ENCODE data around the gene KRT8. TPM values are rescaled to one million over a fixed set of nuclear protein-coding genes. Genes with fewer than 3 reads are reported as not detected.
A peak's percentile ranks its signal among the peaks of the same experiment; 100 is the strongest.

The KRT8 gene
- total and polyA plus RNA-seq, 2 of the 13 experiments (the other 11 are each of a cell fraction or from before 2014, with no cell fraction given) = 498 to 718 TPM

DNA sequence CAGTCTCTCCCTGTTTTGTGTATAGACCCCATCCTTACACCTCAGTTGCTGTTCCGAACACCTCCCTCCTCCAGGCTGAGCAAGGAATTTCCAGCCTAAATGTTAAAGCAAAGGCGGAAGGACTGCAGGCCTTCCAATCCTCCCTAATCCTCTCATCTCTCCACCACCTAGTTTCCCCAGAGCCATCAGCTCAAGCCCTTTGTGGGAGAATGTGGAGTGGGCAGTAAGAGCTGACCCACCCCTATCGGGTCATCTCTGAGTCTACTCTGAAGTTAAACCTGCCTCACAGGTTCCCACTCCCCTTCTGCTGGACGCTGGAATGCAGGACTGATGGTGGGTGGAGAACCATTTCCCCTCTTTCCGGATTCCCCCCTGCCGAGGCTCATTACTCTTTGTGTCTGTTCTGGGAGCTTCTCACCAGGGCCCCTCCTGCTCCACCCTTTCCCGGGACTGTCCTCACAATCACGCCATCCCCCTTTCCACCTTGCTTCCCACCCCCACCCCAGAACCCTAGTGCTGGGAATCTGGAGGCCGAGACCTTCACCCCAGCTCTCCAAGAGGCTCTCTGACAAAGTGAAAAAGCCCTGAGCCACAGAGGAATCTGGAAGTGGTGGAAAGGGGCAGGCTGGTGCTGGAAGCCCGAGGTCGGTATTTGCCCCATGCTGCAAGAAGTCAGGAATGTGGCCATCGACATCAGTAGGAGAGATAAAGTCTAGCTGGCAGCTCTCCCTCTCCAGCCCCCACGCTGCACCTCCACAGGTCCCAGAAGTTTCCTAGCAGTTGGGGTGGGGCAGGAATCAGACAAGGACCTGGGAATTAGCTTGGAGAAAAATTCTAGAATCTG is 40.7 kb upstream of the KRT8 start (continued):
- TF ChIP-seq, protein P1, sequence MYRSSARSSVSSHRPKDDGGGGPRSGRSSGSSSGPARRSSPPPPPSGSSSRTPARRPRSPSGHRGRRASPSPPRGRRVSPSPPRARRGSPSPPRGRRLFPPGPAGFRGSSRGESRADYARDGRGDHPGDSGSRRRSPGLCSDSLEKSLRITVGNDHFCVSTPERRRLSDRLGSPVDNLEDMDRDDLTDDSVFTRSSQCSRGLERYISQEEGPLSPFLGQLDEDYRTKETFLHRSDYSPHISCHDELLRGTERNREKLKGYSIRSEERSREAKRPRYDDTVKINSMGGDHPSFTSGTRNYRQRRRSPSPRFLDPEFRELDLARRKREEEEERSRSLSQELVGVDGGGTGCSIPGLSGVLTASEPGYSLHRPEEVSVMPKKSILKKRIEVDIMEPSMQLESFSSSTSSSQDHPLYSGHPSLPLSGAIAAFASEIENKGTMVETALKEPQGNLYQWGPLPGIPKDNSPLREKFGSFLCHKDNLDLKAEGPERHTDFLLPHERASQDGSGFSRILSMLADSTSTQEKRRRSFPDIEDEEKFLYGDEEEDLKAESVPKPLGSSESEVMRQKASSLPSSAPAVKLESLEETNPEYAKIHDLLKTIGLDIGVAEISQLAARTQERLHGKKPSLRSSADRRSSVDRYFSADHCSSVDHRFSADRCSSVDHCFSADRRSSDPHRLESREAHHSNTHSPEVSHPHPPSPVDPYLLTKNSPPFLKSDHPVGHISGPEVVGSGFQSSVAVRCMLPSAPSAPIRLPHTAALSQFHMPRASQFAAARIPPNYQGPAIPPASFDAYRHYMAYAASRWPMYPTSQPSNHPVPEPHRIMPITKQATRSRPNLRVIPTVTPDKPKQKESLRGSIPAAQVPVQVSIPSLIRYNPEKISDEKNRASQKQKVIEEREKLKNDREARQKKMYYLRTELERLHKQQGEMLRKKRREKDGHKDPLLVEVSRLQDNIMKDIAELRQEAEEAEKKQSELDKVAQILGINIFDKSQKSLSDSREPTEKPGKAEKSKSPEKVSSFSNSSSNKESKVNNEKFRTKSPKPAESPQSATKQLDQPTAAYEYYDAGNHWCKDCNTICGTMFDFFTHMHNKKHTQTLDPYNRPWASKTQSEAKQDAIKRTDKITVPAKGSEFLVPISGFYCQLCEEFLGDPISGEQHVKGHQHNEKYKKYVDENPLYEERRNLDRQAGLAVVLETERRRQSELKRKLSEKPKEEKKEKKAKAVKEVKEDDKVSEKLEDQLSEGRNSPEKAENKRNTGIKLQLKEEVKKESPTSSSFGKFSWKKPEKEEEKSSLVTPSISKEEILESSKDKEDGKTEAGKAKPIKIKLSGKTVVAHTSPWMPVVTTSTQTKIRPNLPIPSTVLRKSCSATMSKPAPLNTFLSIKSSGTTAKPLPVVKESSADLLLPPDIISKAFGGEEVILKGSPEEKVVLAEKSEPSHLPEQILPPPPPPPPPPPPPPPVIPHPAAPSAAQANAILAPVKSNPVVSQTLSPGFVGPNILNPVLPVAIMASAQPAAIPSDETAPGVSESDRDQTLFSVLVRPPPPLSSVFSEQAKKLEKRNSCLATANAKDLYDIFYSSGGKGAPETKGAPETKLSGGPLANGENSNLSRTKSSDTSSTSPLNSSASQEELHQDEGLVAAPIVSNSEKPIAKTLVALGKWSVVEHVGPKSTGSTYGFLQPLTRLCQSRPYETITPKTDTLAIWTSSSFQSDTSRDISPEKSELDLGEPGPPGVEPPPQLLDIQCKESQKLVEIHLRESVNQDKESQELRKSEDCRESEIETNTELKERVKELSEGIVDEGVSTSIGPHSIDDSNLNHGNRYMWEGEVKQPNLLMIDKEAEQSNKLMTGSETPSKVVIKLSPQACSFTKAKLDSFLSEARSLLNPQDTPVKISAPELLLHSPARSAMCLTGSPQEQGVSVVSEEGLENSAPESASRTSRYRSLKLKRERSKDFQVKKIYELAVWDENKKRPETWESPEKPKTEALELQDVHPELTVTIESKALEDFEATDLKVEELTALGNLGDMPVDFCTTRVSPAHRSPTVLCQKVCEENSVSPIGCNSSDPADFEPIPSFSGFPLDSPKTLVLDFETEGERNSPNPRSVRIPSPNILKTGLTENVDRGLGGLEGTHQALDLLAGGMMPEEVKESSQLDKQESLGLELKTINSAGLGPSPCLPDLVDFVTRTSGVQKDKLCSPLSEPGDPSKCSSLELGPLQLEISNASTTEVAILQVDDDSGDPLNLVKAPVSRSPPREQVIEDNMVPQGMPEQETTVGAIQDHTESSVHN (CRISPR knock-in tag; IDR thresholded peaks at IDR 0.05) = 0 out of 2 replicates have a peak, but pooled peaks have one; percentile 22
- TF ChIP-seq ZNF383 (CRISPR knock-in tag; IDR thresholded peaks at IDR 0.05; ENCODE audit: borderline replicate concordance) (no peak), RNF2 (conservative IDR thresholded peaks at IDR 0.05; ENCODE audit: low read depth) (no peak), ZSCAN31 (CRISPR knock-in tag; IDR thresholded peaks at IDR 0.05; ENCODE audit: low read depth) (no peak; the same call in 1 of the 2 replicates), CREM (IDR thresholded peaks at IDR 0.05) (peak; percentile 44; the same call in 1 of the 2 replicates), CREM (CRISPR knock-in tag; IDR thresholded peaks at IDR 0.05) (no peak), ZNF263 (CRISPR knock-in tag; IDR thresholded peaks at IDR 0.05) (peak; percentile 53; the same call in 1 of the 2 replicates), MIXL1 (CRISPR knock-in tag; IDR thresholded peaks at IDR 0.05) (no peak), KAT8 (CRISPR knock-in tag; IDR thresholded peaks at IDR 0.05) (no peak), SIX1 (CRISPR knock-in tag; IDR thresholded peaks at IDR 0.05; ENCODE audit: borderline replicate concordance) (no peak), FOXK1 (CRISPR knock-in tag; IDR thresholded peaks at IDR 0.05; ENCODE audit: borderline replicate concordance, low read depth) (no peak), ZMYM3 (CRISPR knock-in tag; IDR thresholded peaks at IDR 0.05) (no peak), DBP (CRISPR knock-in tag; IDR thresholded peaks at IDR 0.05; ENCODE audit: not compliant biosample characterization) (no peak), ZNF710 (CRISPR knock-in tag; IDR thresholded peaks at IDR 0.05; ENCODE audit: borderline replicate concordance) (peak; percentile 78)
- TF ChIP-seq, protein P2, sequence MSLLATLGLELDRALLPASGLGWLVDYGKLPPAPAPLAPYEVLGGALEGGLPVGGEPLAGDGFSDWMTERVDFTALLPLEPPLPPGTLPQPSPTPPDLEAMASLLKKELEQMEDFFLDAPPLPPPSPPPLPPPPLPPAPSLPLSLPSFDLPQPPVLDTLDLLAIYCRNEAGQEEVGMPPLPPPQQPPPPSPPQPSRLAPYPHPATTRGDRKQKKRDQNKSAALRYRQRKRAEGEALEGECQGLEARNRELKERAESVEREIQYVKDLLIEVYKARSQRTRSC (CRISPR knock-in tag; IDR thresholded peaks at IDR 0.05; ENCODE audit: low read depth) = no peak
- TF ChIP-seq, protein P3, sequence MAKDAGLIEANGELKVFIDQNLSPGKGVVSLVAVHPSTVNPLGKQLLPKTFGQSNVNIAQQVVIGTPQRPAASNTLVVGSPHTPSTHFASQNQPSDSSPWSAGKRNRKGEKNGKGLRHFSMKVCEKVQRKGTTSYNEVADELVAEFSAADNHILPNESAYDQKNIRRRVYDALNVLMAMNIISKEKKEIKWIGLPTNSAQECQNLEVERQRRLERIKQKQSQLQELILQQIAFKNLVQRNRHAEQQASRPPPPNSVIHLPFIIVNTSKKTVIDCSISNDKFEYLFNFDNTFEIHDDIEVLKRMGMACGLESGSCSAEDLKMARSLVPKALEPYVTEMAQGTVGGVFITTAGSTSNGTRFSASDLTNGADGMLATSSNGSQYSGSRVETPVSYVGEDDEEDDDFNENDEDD (CRISPR knock-in tag; IDR thresholded peaks at IDR 0.05; ENCODE audit: borderline replicate concordance) = peak; percentile 29; the same call in 1 of the 2 replicates
